GM15510 (cell line): ENCODE data around the gene ZNF91.

Source experiments
- POLR2A ChIP-seq: IDR thresholded peaks from 3 replicates; pipeline ENCODE4 v1.6.1; 2011; ENCODE audit warnings: borderline replicate concordance; ENCODE audit not compliant: insufficient read length; ENCODE audit errors: extremely low read depth

Gene ZNF91

GRCh38 chr19:23404676-23405075 lies 9.4 kb upstream of the ZNF91 start:
- no peak for TF ChIP-seq POLR2A

GRCh38 chr19:23403581-23404324 lies 8.5 kb upstream of the ZNF91 start:
- TF ChIP-seq POLR2A, result no peak

- no peak for TF ChIP-seq POLR2A
Measured at GRCh38 chr19:23403052-23403451, 7.8 kb upstream of the ZNF91 start.

DNA sequence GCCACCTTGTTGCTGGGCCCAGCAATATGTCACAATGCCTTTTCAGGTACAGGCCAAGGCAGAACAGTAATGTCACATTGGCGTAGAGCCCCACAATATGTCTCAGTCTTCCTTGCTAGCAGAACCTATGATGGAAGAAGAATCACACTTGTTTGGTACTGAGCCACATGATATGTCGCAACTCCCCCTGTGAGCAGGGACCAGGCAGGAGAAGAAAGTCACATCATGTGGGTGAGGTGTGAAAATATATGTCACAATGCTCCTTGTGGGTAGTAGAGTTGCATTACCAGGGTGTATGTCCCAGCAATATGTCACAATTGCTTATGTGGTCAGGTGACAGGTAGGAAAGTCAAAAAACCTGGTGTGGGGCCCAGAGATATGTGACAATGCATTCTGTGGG lies 7.1 kb upstream of the ZNF91 start:
- TF ChIP-seq POLR2A, result no peak

DNA sequence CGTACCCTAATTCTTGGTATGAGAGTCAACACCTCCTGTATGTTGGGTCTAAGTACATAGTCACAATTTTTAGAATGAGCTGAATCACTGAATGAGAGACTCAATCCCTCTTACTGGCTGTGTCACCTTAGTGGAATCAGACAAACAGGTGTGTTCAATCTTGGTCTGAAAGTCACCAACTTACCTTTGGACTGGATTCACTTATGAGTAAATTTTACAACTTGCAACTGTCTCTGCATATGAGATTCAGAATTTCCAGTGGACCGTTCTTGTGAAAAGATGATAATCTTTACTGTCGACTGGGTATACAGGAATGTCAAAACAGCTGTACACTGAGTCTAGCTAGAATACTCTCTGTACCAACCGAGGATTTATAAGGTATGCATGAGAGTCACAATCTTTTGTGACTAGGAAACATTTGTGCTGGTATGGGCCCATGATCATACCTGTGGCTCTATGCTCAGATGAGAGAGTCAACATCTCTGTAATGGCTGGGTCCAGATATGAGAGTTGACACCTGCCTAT lies 5.9 kb upstream of the ZNF91 start:
- no peak for TF ChIP-seq POLR2A

DNA sequence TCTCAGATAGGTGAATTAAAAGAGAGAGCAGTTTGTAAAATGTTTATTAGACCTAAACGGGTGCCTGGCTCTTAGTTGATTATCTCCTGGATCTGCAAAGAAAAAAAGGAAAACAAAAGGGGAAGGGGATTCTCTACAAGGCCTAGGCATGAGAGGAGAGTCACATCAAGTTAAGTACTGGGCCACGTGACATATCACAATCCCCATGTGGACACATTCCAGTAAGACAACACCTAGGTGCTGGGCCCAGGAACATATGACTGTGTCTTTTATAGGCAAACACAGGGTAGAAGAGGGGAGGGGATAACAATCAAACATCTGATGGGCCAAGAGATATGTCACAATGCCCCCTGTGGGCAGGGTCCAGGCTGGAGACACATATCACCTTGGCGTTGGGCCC lies 4.2 kb upstream of the ZNF91 start:
- TF ChIP-seq POLR2A, result no peak

DNA sequence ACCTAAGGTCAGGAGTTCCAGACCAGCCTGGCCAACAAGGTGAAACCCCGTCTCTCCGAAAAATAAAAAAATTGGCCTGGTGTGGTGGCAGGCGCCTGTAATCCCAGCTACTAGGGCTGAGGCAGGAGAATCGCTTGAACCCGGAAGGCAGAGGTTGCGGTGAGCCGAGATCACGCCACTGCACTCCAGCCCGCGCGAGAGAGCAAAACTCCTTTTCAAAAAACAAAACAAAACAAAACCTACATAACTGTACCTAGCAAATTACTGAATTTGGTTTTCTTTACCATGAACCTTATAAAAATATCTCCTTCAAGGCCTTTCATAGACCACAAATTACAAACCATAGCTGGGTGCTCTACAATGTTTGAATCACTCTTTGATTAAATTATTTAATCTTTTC lies 760 bp downstream of the ZNF91 start:
- no peak for TF ChIP-seq POLR2A

DNA sequence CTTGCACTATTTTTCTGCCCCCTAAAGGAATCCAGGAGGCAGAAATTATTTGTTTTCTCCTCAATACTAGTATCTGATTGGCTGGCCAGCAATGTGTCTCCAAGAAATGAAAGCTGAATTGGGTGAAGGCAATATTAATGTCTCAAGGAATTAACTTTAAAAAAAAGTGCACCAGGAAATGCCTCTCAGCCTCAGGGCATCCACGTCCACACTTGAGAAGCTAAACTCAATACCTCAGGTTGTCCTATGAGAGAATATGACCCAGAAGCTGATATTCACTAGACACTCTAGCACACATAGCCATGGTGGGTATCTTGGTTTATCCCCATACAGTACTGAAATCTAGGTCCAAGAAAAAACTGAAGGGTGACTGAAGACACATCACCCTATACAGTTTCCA lies 2.1 kb downstream of the ZNF91 start:
- TF ChIP-seq POLR2A, result no peak

DNA sequence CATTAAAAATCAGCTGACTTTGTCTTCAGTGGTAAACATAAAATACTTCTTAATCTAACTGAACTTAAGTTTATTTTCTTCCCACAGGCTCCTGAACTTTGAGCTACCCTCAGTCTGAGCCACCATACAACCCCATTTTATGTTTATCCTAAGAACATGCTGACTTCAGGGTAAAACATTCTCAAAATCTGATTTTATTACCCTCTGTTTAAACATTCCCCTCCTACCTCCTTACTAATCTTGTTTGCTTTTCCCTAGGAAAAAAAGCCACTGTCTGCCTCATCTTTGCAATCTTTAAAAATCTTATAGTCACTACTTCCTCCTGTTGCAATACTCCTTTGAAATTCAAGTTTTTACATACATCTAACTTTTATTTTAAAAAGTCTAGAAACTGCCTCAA lies 4.0 kb downstream of the ZNF91 start:
- TF ChIP-seq POLR2A, result no peak

DNA sequence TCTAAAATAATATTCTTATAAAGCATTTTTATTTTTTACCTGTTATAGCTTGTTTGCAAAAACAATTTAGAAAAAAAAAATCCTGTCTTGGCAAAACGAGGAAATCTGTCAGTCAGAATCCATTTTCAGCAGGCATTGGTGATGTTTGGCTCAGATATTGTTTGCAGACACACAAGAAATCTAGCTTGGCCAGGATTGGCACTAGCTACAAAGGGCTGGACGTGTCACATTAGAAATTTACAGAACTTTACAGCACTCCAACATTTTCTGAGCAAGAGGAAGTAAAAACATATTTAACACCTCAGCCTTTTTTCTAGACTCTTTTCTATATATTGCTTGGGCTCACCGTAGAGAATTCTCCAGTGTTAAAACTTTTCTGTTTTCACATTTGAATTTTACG lies 9.9 kb downstream of the ZNF91 start:
- no peak for TF ChIP-seq POLR2A

- TF ChIP-seq POLR2A, result no peak
Measured at GRCh38 chr19:23384858-23385257, 10.4 kb downstream of the ZNF91 start.

GRCh38 chr19:23384166-23384565 lies 11.1 kb downstream of the ZNF91 start:
- TF ChIP-seq POLR2A, result no peak

DNA sequence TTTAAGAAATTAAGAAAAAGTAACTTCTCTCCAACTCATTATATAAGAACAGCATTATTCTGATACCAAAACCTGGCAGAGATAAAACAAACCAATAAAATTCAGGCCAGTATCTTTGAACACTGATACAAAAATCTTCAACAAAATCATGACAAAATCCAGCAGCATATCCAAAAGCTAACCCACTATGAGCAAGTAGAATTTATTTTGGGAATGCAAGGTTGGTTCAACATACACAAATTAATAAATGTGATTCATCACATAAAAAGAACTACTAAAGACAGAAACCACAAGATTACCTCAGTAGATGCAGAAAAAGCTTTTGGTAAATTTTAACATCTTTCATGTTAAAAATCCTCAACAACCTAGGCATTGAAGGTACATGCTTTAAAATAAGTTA lies 12.3 kb downstream of the ZNF91 start:
- no peak for TF ChIP-seq POLR2A

DNA sequence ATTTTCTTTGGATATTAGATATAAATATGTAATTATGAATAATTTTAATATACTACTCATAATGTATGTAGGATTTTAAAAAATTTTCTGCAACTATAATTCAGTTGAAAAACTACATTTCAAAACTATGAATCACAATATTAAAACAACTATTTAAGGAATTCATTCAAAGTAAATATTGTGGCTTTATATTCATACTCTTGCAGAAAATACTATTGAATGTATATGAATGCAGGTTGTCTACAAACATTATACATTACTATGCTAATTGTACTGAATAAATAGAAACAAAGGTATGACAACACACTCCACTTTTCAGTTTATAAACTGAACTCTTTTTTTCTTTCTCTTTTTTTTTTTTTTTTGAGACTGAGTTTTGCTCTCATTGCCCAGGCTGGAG lies 14.2 kb downstream of the ZNF91 start:
- TF ChIP-seq POLR2A, result no peak

- no peak for TF ChIP-seq POLR2A
Measured at GRCh38 chr19:23378948-23379347, 16.3 kb downstream of the ZNF91 start.

DNA sequence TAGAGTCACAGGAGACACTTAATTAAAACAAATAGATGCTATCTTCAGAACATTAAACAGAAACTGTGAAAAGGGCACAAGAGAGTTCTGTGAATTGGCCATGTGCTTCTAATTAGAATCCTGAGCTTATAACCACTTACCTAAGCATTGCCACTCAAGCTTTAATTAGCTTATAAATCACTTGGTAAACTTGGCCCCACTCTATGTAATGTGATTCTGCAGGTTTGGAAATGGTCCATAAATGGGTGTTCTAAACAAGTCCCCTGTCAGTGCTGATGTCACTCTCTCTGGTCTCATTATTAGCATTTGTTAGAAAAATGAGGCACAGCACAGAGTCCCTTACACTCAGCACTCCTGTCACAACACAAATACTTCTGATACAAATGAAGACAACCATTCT lies 18.0 kb downstream of the ZNF91 start:
- TF ChIP-seq POLR2A, result no peak
